ENCODE data around the gene TGFBR3. TPM values are rescaled to one million over a fixed set of nuclear protein-coding genes. Genes with fewer than 3 reads are reported as not detected.

TGFBR3 gene
- total RNA-seq, 4 donors from 2014 or later, result 37.3 to 61.7 (median 48.4) TPM

DNA sequence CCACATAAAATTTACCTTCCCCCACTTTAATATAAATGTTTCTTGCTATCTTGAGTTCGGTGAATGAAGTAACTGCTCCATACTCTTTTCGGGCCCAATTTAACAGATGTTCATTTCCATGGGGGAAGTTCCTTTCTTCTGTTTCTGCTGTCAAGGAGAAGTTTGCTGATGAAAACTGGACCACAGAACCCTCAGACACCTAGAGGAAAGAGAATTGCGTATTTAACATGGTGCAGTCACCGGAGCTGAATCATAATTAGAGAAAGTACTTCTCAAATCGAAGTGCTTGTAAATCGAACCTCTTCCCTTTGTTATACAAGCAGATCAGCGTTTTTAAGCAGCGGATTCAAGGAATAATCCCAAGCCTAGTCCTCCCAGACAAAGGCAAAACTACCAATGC, 151.2 kb downstream of the TGFBR3 start:
- in situ Hi-C loops (cut with MboI; ENCODE audit: low sequenced_read_pairs in 4 of 4) (no loop called here), intact Hi-C loops (cut with DNase I; ENCODE audit: low total_unique reads) (loop anchor here (5.0 kb wide), 1 partner anchor 153 kb away; the partner anchor contains the start of gene TGFBR3)
- H3K4me1 ChIP-seq, result peaks cover 52 to 53% of the 10 kb centered on the region in 2 donors
- H3K36me3 ChIP-seq, result no peaks in the 10 kb centered on the region
- ATAC-seq (no peak), DNase-seq (no peak)
- H3K27ac ChIP-seq, result peak overlapping the region in 1 of 4 donors; percentile 15
- TF ChIP-seq, protein P1, sequence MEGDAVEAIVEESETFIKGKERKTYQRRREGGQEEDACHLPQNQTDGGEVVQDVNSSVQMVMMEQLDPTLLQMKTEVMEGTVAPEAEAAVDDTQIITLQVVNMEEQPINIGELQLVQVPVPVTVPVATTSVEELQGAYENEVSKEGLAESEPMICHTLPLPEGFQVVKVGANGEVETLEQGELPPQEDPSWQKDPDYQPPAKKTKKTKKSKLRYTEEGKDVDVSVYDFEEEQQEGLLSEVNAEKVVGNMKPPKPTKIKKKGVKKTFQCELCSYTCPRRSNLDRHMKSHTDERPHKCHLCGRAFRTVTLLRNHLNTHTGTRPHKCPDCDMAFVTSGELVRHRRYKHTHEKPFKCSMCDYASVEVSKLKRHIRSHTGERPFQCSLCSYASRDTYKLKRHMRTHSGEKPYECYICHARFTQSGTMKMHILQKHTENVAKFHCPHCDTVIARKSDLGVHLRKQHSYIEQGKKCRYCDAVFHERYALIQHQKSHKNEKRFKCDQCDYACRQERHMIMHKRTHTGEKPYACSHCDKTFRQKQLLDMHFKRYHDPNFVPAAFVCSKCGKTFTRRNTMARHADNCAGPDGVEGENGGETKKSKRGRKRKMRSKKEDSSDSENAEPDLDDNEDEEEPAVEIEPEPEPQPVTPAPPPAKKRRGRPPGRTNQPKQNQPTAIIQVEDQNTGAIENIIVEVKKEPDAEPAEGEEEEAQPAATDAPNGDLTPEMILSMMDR (IDR thresholded peaks at IDR 0.05 in 4 of 5, conservative IDR thresholded peaks at IDR 0.05 in 1 of 5), result no peak
- no peak for TF ChIP-seq POLR2A (IDR thresholded peaks at IDR 0.05)
- H3K9me3 ChIP-seq, result no peaks in the 10 kb centered on the region
- no peaks in the 10 kb centered on the region for H3K27me3 ChIP-seq
- H3K4me3 ChIP-seq, result no peak overlapping the region

DNA sequence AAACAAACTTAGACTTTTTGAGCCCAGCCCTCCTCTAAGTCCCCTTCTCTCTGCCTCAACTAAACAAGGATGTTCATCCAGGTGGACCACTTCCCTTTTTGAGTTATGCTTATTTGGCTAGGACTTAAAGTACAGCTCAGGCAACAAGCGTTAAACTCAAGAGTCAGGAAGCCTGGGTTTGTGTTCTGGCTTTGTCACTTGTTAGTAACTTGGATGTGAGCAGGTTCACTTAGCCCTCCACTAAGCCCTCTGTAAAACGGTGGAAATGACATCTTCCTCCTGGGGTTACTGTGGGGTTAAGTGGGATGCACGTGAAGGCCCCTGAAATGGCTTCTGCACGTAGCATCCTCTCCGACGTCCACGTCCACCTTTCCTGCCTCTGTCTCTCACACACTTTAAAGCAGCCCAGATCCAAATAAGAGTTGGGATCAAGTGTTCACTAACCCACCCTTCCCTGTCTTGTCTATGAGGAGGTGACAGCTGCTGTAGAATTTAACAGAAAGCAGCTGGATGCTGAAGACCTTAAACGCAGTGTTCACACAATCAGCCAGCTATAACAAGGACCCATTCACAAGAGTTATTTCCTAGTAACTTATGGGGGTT, 152.7 kb downstream of the TGFBR3 start:
- Histone ChIP-seq H3K9me3 (no peaks in the 10 kb centered on the region), H3K4me1 (peaks cover 53 to 55% of the 10 kb centered on the region in 2 donors), H3K27me3 (no peaks in the 10 kb centered on the region), H3K4me3 (no peak overlapping the region), H3K36me3 (no peaks in the 10 kb centered on the region), H3K27ac (peak overlapping the region; percentile 56 to 89 (median 64))
- in situ Hi-C loops (cut with MboI; ENCODE audit: low sequenced_read_pairs in 4 of 4) (no loop called here), intact Hi-C loops (cut with DNase I; ENCODE audit: low total_unique reads) (loop anchor here (5.0 kb wide), 1 partner anchor 154 kb away; the partner anchor contains the start of gene TGFBR3)
- ATAC-seq, result no peak
- DNase-seq, result no peak
- TF ChIP-seq, protein P1 (IDR thresholded peaks at IDR 0.05 in 4 of 5, conservative IDR thresholded peaks at IDR 0.05 in 1 of 5), result no peak
- no peak for TF ChIP-seq POLR2A (IDR thresholded peaks at IDR 0.05)

DNA sequence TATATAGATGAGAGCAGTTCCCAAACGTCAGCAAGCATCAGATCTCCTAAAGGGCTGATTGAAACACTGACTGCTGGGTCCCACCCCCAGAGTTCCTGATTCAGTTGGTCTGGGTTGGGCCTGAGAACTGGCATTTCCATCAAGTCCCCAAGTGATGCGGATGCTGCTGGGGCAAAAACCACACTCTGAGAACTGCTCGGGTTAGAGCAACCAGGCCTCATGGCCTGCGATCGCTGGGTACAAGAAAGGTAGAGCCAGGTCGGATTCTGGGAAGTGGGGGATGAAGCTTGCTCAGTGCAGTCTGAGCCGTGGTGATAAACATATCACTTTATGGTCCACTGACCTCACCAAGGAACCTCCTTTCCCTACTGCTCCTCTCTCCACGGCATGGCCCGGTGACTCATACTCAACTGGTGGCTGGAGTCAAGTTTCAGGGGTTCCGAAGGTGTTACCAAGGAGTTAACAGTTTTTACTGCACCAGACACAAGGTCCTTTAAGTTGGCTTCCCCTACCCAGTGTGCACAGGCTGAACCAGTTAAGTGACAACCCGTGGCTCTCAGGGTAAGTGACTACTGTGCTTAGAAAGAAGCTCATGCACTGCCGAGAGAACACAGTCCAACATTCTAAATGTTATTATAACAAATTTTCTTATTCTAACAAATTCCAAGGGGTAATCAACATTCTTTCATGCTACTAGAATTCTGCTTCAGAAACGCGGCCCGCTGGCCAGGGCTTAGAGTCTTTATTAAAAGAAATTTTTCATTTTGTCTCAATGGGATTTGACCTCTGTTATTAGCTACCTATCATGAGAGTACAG, 153.5 kb downstream of the TGFBR3 start:
- no peaks in the 10 kb centered on the region for H3K36me3 ChIP-seq
- ATAC-seq, result peak; percentile 31 to 41
- in situ Hi-C loops (cut with MboI; ENCODE audit: low sequenced_read_pairs in 4 of 4), result no loop called here
- no peaks in the 10 kb centered on the region for H3K27me3 ChIP-seq
- intact Hi-C loops (cut with DNase I; ENCODE audit: low total_unique reads), result loop anchor here (5.0 kb wide), 1 partner anchor 155 kb away; the partner anchor contains the start of gene TGFBR3
- TF ChIP-seq, protein P1 (IDR thresholded peaks at IDR 0.05 in 4 of 5, conservative IDR thresholded peaks at IDR 0.05 in 1 of 5), result no peak
- TF ChIP-seq POLR2A (IDR thresholded peaks at IDR 0.05), result no peak
- no peaks in the 10 kb centered on the region for H3K9me3 ChIP-seq
- no peak overlapping the region for H3K4me3 ChIP-seq
- peak overlapping the region; percentile 56 to 89 (median 64) for H3K27ac ChIP-seq
- DNase-seq, result peak; percentile 52 to 63
- H3K4me1 ChIP-seq, result peaks cover 57 to 60% of the 10 kb centered on the region in 2 donors

DNA sequence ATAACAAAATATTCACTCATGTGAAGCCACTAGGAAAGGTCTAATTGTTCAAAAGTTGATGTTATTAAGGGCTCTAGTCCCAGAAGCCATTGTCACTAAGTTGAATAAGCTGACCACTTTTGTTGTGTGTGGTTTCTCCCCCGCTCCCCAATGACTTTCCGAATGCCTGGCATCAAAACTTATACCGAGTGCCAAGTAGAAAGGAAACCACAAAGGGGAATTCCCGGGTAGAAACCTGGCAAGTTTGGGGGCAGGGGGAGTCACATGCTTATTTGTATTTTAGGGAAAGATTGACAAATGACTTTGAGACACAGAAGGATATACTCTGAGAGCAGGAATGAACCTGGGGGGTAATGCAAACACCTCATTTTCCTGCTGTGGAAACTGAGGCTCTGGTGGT, 154.1 kb downstream of the TGFBR3 start:
- intact Hi-C loops (cut with DNase I; ENCODE audit: low total_unique reads), result loop anchor here (5.0 kb wide), 1 partner anchor 155 kb away; the partner anchor contains the start of gene TGFBR3
- no peak for ATAC-seq
- H3K27ac ChIP-seq, result peak overlapping the region; percentile 56 to 89 (median 64)
- in situ Hi-C loops (cut with MboI; ENCODE audit: low sequenced_read_pairs in 4 of 4), result no loop called here
- H3K27me3 ChIP-seq, result no peaks in the 10 kb centered on the region
- DNase-seq, result no peak
- H3K9me3 ChIP-seq, result no peaks in the 10 kb centered on the region
- H3K4me3 ChIP-seq, result no peak overlapping the region
- TF ChIP-seq, protein P1 (IDR thresholded peaks at IDR 0.05 in 4 of 5, conservative IDR thresholded peaks at IDR 0.05 in 1 of 5), result no peak
- TF ChIP-seq POLR2A (IDR thresholded peaks at IDR 0.05), result no peak
- H3K4me1 ChIP-seq, result peaks cover 57 to 62% of the 10 kb centered on the region in 2 donors
- H3K36me3 ChIP-seq, result no peaks in the 10 kb centered on the region

Data from gastrocnemius medialis (tissue), 4 donors.